ENCODE data around the gene DEPDC1.

DNA sequence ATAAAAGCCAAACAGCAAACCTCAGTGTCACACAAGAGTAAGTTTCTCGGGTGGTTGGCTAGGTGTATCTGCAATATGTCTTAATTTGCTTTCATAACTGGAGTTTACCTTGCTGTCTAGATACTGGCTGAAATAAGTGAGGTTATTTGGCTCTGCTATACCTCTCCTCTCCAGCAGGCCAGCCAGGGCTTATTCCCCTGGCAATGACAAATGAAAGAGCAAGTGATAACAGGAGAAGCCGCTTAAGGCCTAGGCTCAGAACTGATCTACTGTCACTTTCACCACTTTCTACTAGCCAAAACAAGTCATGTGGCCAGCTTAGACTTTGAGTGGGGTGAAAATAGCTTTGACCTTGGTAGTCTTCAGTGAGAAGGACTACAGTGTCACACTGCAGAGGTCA lies 42.3 kb downstream of the DEPDC1 start:
- TF ChIP-seq, protein P1, sequence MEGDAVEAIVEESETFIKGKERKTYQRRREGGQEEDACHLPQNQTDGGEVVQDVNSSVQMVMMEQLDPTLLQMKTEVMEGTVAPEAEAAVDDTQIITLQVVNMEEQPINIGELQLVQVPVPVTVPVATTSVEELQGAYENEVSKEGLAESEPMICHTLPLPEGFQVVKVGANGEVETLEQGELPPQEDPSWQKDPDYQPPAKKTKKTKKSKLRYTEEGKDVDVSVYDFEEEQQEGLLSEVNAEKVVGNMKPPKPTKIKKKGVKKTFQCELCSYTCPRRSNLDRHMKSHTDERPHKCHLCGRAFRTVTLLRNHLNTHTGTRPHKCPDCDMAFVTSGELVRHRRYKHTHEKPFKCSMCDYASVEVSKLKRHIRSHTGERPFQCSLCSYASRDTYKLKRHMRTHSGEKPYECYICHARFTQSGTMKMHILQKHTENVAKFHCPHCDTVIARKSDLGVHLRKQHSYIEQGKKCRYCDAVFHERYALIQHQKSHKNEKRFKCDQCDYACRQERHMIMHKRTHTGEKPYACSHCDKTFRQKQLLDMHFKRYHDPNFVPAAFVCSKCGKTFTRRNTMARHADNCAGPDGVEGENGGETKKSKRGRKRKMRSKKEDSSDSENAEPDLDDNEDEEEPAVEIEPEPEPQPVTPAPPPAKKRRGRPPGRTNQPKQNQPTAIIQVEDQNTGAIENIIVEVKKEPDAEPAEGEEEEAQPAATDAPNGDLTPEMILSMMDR (IDR thresholded peaks at IDR 0.05), result no peak
- no peak for TF ChIP-seq EZH2 (IDR thresholded peaks at IDR 0.05; ENCODE audit: borderline replicate concordance, insufficient read depth, low read depth, low read length, poor library complexity, severe bottlenecking)
